SJCRH30 (cell line): ENCODE data around the gene PPP1R14B. TPM values are rescaled to one million over a fixed set of nuclear protein-coding genes. Genes with fewer than 3 reads are reported as not detected.

Experiments used
- DNase-seq, 2 experiments: peaks; one replicate each; pipeline ENCODE4 v3.0.0-alpha.2; 2015 to 2020
- H3K27ac ChIP-seq: fragments of 250-450 bp; sonication (Bioruptor Pico); 2 replicates; pipeline ENCODE4 v1.5.1; 2020; ENCODE audit warnings: mild to moderate bottlenecking, moderate library complexity
- H3K27me3 ChIP-seq: fragments of 250-450 bp; sonication (Bioruptor Pico); 2 replicates; pipeline ENCODE4 v1.5.1; 2020; ENCODE audit warnings: mild to moderate bottlenecking, moderate library complexity
- H3K36me3 ChIP-seq: fragments of 250-450 bp; sonication (Bioruptor Pico); 2 replicates; pipeline ENCODE4 v1.5.1; 2020; ENCODE audit warnings: mild to moderate bottlenecking, moderate library complexity
- H3K4me1 ChIP-seq: fragments of 250-450 bp; sonication (Bioruptor Pico); 2 replicates; pipeline ENCODE4 v1.5.1; 2020; ENCODE audit warnings: mild to moderate bottlenecking, moderate library complexity
- H3K4me3 ChIP-seq: fragments of 250-450 bp; sonication (Bioruptor Pico); 2 replicates; pipeline ENCODE4 v1.5.1; 2020; ENCODE audit warnings: mild to moderate bottlenecking, moderate library complexity
- H3K9me3 ChIP-seq: fragments of 250-450 bp; sonication (Bioruptor Pico); replicated peaks from 2 replicates; pipeline ENCODE4 v1.5.1; 2020; ENCODE audit warnings: mild to moderate bottlenecking, moderate library complexity
- total RNA-seq: library from RNA; depleted of rRNA; stranded (reverse); fragments of >200 nt; shearing (Covaris generic); gene quantifications from 2 replicates; pipeline ENCODE4 v1.2.3, GENCODE V29; 2014

Gene PPP1R14B
- total RNA-seq, 1 experiment from 2014 or later, result 556 TPM

GRCh38 chr11:64268893-64269539 lies 22.3 kb upstream of the PPP1R14B start:
- no peaks in the 10 kb centered on the region for H3K27me3 ChIP-seq
- H3K9me3 ChIP-seq, result no peaks in the 10 kb centered on the region
- peak; percentile 38 to 46 for DNase-seq
- H3K4me1 ChIP-seq, result no peaks in the 10 kb centered on the region; the same call in 1 of the 2 replicates
- H3K36me3 ChIP-seq, result peaks cover 13% of the 10 kb centered on the region; the same call in 1 of the 2 replicates
- H3K27ac ChIP-seq, result peak overlapping the region; percentile 84
- peak overlapping the region; percentile 70 for H3K4me3 ChIP-seq

- Histone ChIP-seq H3K9me3 (no peaks in the 10 kb centered on the region), H3K27ac (no peak overlapping the region), H3K4me3 (peak overlapping the region; percentile 70), H3K27me3 (no peaks in the 10 kb centered on the region), H3K4me1 (no peaks in the 10 kb centered on the region; the same call in 1 of the 2 replicates), H3K36me3 (peaks cover 13% of the 10 kb centered on the region; the same call in 1 of the 2 replicates)
- DNase-seq, result peak in 1 of 2 experiments; percentile 42
These were observed 21.5 kb upstream of the PPP1R14B start for GRCh38 chr11:64268025-64268892.

- no peaks in the 10 kb centered on the region for H3K27me3 ChIP-seq
- H3K27ac ChIP-seq, result no peak overlapping the region
- no peak overlapping the region for H3K4me3 ChIP-seq
- H3K9me3 ChIP-seq, result no peaks in the 10 kb centered on the region
- H3K36me3 ChIP-seq, result peaks cover 13% of the 10 kb centered on the region; the same call in 1 of the 2 replicates
- no peak for DNase-seq
- H3K4me1 ChIP-seq, result no peaks in the 10 kb centered on the region; the same call in 1 of the 2 replicates
These were observed 20.6 kb upstream of the PPP1R14B start for GRCh38 chr11:64267207-64267945.

- no peaks in the 10 kb centered on the region for H3K27me3 ChIP-seq
- H3K36me3 ChIP-seq, result peaks cover 14% of the 10 kb centered on the region
- no peaks in the 10 kb centered on the region for H3K9me3 ChIP-seq
- no peak overlapping the region for H3K4me3 ChIP-seq
- no peaks in the 10 kb centered on the region; the same call in 1 of the 2 replicates for H3K4me1 ChIP-seq
- H3K27ac ChIP-seq, result no peak overlapping the region
- no peak for DNase-seq
These were observed 19.6 kb upstream of the PPP1R14B start for GRCh38 chr11:64266339-64266738.

- H3K27me3 ChIP-seq, result no peaks in the 10 kb centered on the region
- no peak overlapping the region for H3K27ac ChIP-seq
- no peaks in the 10 kb centered on the region; the same call in 1 of the 2 replicates for H3K4me1 ChIP-seq
- DNase-seq, result no peak
- H3K9me3 ChIP-seq, result no peaks in the 10 kb centered on the region
- peaks cover 16% of the 10 kb centered on the region for H3K36me3 ChIP-seq
- H3K4me3 ChIP-seq, result no peak overlapping the region
These were observed 18.7 kb upstream of the PPP1R14B start for GRCh38 chr11:64265176-64266160.

GRCh38 chr11:64264371-64264852 lies 17.7 kb upstream of the PPP1R14B start:
- H3K27ac ChIP-seq, result no peak overlapping the region
- no peak for DNase-seq
- peaks cover 24% of the 10 kb centered on the region for H3K36me3 ChIP-seq
- H3K4me3 ChIP-seq, result no peak overlapping the region
- no peaks in the 10 kb centered on the region for H3K27me3 ChIP-seq
- H3K9me3 ChIP-seq, result no peaks in the 10 kb centered on the region
- H3K4me1 ChIP-seq, result no peaks in the 10 kb centered on the region; the same call in 1 of the 2 replicates

- no peak overlapping the region for H3K4me3 ChIP-seq
- H3K36me3 ChIP-seq, result peaks cover 27% of the 10 kb centered on the region
- H3K27ac ChIP-seq, result no peak overlapping the region
- no peaks in the 10 kb centered on the region for H3K9me3 ChIP-seq
- no peaks in the 10 kb centered on the region for H3K27me3 ChIP-seq
- no peak for DNase-seq
- no peaks in the 10 kb centered on the region; the same call in 1 of the 2 replicates for H3K4me1 ChIP-seq
These were observed 17.2 kb upstream of the PPP1R14B start for GRCh38 chr11:64263947-64264317.

GRCh38 chr11:64263021-64263946 lies 16.5 kb upstream of the PPP1R14B start:
- no peaks in the 10 kb centered on the region for H3K9me3 ChIP-seq
- H3K4me3 ChIP-seq, result no peak overlapping the region
- DNase-seq, result peak in 1 of 2 experiments; percentile 31
- no peak overlapping the region for H3K27ac ChIP-seq
- H3K27me3 ChIP-seq, result no peaks in the 10 kb centered on the region
- H3K36me3 ChIP-seq, result peaks cover 30% of the 10 kb centered on the region
- no peaks in the 10 kb centered on the region for H3K4me1 ChIP-seq

- no peaks in the 10 kb centered on the region for H3K9me3 ChIP-seq
- H3K27me3 ChIP-seq, result no peaks in the 10 kb centered on the region
- H3K4me1 ChIP-seq, result no peaks in the 10 kb centered on the region
- DNase-seq, result no peak
- no peak overlapping the region for H3K27ac ChIP-seq
- H3K4me3 ChIP-seq, result no peak overlapping the region
- H3K36me3 ChIP-seq, result peaks cover 36% of the 10 kb centered on the region
These were observed 15.7 kb upstream of the PPP1R14B start for GRCh38 chr11:64262271-64263002.

GRCh38 chr11:64261556-64262080 lies 14.9 kb upstream of the PPP1R14B start:
- no peak for DNase-seq
- Histone ChIP-seq H3K4me1 (no peaks in the 10 kb centered on the region), H3K9me3 (no peaks in the 10 kb centered on the region)

GRCh38 chr11:64260147-64260708 lies 13.5 kb upstream of the PPP1R14B start:
- Histone ChIP-seq H3K4me3 (no peak overlapping the region), H3K27ac (no peak overlapping the region), H3K9me3 (no peaks in the 10 kb centered on the region), H3K4me1 (no peaks in the 10 kb centered on the region), H3K27me3 (no peaks in the 10 kb centered on the region), H3K36me3 (peaks cover 32% of the 10 kb centered on the region)
- DNase-seq, result no peak

More at GRCh38 chr11:64261556-64262080, 14.9 kb upstream of the PPP1R14B start:
- Histone ChIP-seq H3K36me3 (peaks cover 38% of the 10 kb centered on the region), H3K27me3 (no peaks in the 10 kb centered on the region), H3K27ac (no peak overlapping the region), H3K4me3 (no peak overlapping the region)

GRCh38 chr11:64259533-64260067 lies 12.9 kb upstream of the PPP1R14B start:
- Histone ChIP-seq H3K4me1 (no peaks in the 10 kb centered on the region), H3K36me3 (peaks cover 35% of the 10 kb centered on the region), H3K4me3 (no peak overlapping the region), H3K27ac (no peak overlapping the region), H3K27me3 (no peaks in the 10 kb centered on the region), H3K9me3 (no peaks in the 10 kb centered on the region)
- no peak for DNase-seq
